Heart right ventricle (tissue), 16 donors: ENCODE measurements around the gene ENTREP3. TPM values are rescaled to one million over a fixed set of nuclear protein-coding genes. Genes with fewer than 3 reads are reported as not detected.

Experiments used
- ATAC-seq, 8 donors: fragments of 200-7000 bp; cut with Tn5 transposase; one replicate each; pipeline ENCODE4 v1.9.1; 2020; ENCODE audit warnings: mild to moderate bottlenecking in 8 of 8, moderate library complexity in 8 of 8, moderate number of reproducible peaks in 1 of 8
- DNase-seq, 2 donors: peaks; one replicate each; pipeline ENCODE4 v3.0.0-alpha.2; 2020
- H3K27ac ChIP-seq, 10 donors: fragments of 200-600 bp; sonication (generic) in 2 of 10; one replicate each; pipeline versions ENCODE4 v1.5.0 to v1.8.0; 2020 to 2022; ENCODE audit warnings: mild to moderate bottlenecking in 3 of 10
- H3K27me3 ChIP-seq, 7 donors: fragments of 200-600 bp; one replicate each; pipeline ENCODE4 v1.8.0; 2021 to 2022; ENCODE audit warnings: mild to moderate bottlenecking in 2 of 7
- H3K36me3 ChIP-seq, 9 donors: fragments of 200-600 bp; sonication (generic) in 1 of 9; one replicate each; pipeline versions ENCODE4 v1.5.0 to v1.8.0; 2020 to 2022; ENCODE audit warnings: mild to moderate bottlenecking in 2 of 9
- H3K4me1 ChIP-seq, 9 donors: fragments of 200-600 bp; sonication (generic) in 1 of 9; one replicate each; pipeline versions ENCODE4 v1.5.0 to v1.8.0; 2020 to 2022; ENCODE audit warnings: mild to moderate bottlenecking in 4 of 9
- H3K4me3 ChIP-seq, 10 donors: fragments of 200-600 bp; sonication (generic) in 2 of 10; one replicate each; pipeline versions ENCODE4 v1.5.0 to v1.8.0; 2020 to 2022; ENCODE audit warnings: mild to moderate bottlenecking in 7 of 10, moderate library complexity in 2 of 10
- H3K9me3 ChIP-seq, 11 donors: fragments of 200-600 bp in 10 of 11; sonication (generic) in 2 of 11; one replicate each; pipeline versions ENCODE4 v1.5.0 to v1.8.0; 2013 to 2022; ENCODE audit warnings: mild to moderate bottlenecking in 2 of 11, control low read depth in 1 of 11, moderate library complexity in 1 of 11
- CTCF ChIP-seq, 9 donors: fragments of 200-600 bp; sonication (generic) in 2 of 9; IDR thresholded peaks; one replicate each; pipeline versions ENCODE4 v1.5.0 to v1.8.0; 2021 to 2022; ENCODE audit warnings: antibody characterized with exemption in 9 of 9, mild to moderate bottlenecking in 5 of 9, moderate library complexity in 1 of 9
- WGBS, 2 donors: extraction: QIAGEN DNeasy Blood & Tissue Kit; methylation state at CpG; one replicate each; pipeline ENCODE4 v1.1.7; 2013; ENCODE audit warnings: inconsistent platforms in 1 of 2; 5-methylcytosine and 5-hydroxymethylcytosine counted together
- intact Hi-C, 10 donors: fragments of 100-400 bp; cut with DNase I; formaldehyde crosslinking; loops; one replicate each; pipeline versions ENCODE4 v1.11.1 to v1.14.2; 2022
- polyA plus RNA-seq, 2 donors: library from polyadenylated mRNA; stranded (reverse); fragments of 200-250 nt; gene quantifications; one replicate each; pipeline ENCODE4 v1.2.3, GENCODE V29; 2013
- total RNA-seq, 10 donors: library from RNA; stranded (reverse); fragmentation: NEBNext Ultra II Directional in 3 of 10; extraction: Animal tissue kit (Norgen Biotek cat#: 25700) in 3 of 10; gene quantifications; one replicate each; pipeline versions ENCODE4 v1.2.1 to v1.2.4, GENCODE V29; 2021 to 2023
- donor health status: Arrhythmogenic right ventricular cardiomyopathy.
- donor health status: ischemic (EF 13 %, LVEDD 7.1; RV severe dilation, severe dysfunction).
- donor health status: healthy with polysubstance abuse.
- donor health status: DM: no; HTN: yes; CAD: no.
- donor health status: DM: no; HTN: no; CAD: no.
- donor health status: ischemic (EF 25% LVEDD 6.9; RV normal size, moderate dysfunction).
- donor health status: ischemic (EF 25% LVEDD 5.7; RV mildly dilated, moderate dysfunction).
- donor health status: healthy.
- donor health status: DM: yes; HTN: yes; CAD: no.
- donor health status: Ischemic cardiomyopathy.
- donor health status: ischemic (EF 35%, LVEDD 5.7; RV mildly dilated, moderate dysfunction).
- donor health status: nonischemic (EF 11% LVEDD 7.7; RV severe dilation, severe dysfunction).
- donor health status: DM: yes; HTN: yes; CAD: no.
- donor health status: PGD.
- donor health status: ischemic (EF 29% LVEDD 5.4; RV normal size, mild dysfunction).
- donor health status: nonischemic (EF 23%, LVEDD 6.1; RV moderate dilation, normal function).

The ENTREP3 gene
- total and polyA plus RNA-seq, 12 donors: 7.1 to 21.0 (median 11.3) TPM

GRCh38 chr1:155277902-155278688 lies 22.8 kb upstream of the ENTREP3 start:
- peaks cover 6 to 29% (median 25%) of the 10 kb centered on the region in 9 donors for H3K4me1 ChIP-seq
- peak in 2 of 9 donors; percentile 17 to 21 for TF ChIP-seq CTCF (IDR thresholded peaks at IDR 0.05)
- peak; percentile 48 to 59 for DNase-seq
- peak overlapping the region in 7 of 10 donors; percentile 49 to 69 (median 61) for H3K27ac ChIP-seq
- H3K27me3 ChIP-seq: no peaks in the 10 kb centered on the region
- H3K4me3 ChIP-seq: peak overlapping the region; percentile 51 to 98 (median 70)
- ATAC-seq: peak in 5 of 8 donors; percentile 1 to 26 (median 10)
- intact Hi-C loops: loop anchor here in 7 of 10 donors (1.0 to 5.0 kb wide), 6 partner anchors 31 to 45 kb away; partner anchors contain the start of genes RUSC1 (in 5 of the 7) and FDPS (in 1 of the 7)
- H3K36me3 ChIP-seq: no peaks in the 10 kb centered on the region
- WGBS, 2 donors: 1% methylated on average over 29 of the region's 29 CpGs
- no peaks in the 10 kb centered on the region for H3K9me3 ChIP-seq

DNA sequence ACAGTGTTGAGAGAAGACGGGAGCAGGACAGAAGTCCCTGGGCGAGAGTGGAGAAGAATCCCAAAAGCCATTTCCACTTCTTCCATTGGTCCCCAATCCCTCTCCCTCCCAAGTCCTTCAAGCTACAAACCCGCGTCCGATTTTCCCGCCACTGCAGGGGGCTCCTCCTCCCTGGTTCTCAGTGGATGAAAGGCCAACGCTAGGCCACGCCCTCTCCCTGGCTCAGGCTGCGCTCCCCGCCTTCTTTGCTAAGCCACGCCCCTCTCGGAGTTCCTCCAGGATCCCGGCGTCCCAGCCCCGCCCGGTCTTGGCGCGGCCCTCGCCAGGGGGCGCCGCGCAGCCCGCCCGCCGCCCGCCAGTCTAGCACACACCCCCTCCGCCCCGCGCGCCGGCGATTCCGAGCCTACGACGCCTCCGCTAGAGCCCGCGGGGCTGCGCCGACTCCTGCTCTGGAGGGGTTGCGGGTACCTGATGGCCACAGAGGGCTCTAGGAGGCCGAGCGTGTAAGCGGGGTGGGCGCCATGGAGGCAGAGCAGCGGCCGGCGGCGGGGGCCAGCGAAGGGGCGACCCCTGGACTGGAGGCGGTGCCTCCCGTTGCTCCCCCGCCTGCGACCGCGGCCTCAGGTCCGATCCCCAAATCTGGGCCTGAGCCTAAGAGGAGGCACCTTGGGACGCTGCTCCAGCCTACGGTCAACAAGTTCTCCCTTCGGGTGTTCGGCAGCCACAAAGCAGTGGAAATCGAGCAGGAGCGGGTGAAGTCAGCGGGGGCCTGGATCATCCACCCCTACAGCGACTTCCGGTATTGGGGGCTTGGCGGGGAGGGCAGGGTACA lies 22.0 kb upstream of the ENTREP3 start, which contains the start of gene HCN3:
Gene HCN3, plus strand, starts transcription at position 394 of the 832 bp plus-strand sequence. Its CDS starts 128 bp downstream, at position 522.
- WGBS, 2 donors: 1% methylated on average over 61 to 68 of the region's 68 CpGs
- Histone ChIP-seq H3K36me3 (no peaks in the 10 kb centered on the region), H3K27me3 (no peaks in the 10 kb centered on the region), H3K9me3 (no peaks in the 10 kb centered on the region), H3K4me3 (peak within 1 kb of the TSS; percentile 51 to 98 (median 70)), H3K27ac (peak within 1 kb of the TSS in 9 of 10 donors; percentile 49 to 72 (median 61)), H3K4me1 (peaks cover 6 to 34% (median 30%) of the 10 kb centered on the region in 9 donors)
- peak; percentile 64 to 97 (median 84) for TF ChIP-seq CTCF (IDR thresholded peaks at IDR 0.05)
- peak; percentile 98 for DNase-seq
- intact Hi-C loops: loop anchor here in 7 of 10 donors (1.0 to 5.0 kb wide), 6 partner anchors 32 to 46 kb away; partner anchors contain the start of genes RUSC1 (in 5 of the 7) and FDPS (in 1 of the 7)
- peak; percentile 89 to 94 (median 90) for ATAC-seq

DNA sequence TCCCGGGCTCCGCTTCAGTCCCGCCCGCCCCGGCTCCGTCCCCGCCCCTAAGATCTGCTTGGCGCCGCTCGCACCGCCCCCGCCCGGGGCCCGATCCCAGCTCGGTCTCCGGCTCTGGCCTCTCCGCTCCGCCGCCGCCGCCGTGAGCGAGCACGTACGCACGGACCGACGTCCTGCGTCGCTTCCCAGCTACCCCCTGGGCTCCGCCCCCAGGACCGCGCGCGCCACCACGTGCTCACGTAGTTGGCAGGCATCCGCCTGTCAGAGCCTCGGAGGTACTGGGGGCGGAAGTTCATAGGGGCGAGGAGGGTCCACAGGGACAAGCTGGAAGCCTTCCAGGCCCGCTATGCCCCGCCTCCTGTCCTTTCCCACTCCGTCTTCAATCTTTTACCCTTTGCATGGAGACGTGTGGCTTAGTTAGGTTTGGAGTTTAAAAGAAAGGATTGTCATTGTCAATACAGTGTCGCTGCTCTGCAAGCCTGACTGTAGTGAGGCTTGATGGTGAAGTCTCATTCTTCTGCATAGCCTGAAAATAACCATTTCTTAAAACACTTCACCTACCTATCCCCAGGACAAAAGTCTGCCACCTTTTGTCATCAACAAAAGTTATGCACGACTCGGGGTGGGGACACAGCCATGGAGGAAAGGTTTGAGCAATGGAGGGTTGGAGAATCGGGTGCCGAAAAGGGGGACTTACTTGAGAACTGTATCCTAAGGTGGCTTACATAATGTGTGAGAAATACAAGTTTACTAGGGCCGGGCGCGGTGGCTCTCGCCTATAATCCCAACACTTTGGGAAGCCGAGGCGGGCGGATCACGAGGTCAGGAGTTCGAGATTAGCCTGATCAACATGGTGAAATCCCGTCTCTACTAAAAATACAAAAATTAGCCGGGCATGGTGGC lies 18.3 kb upstream of the ENTREP3 start, which contains the start of gene CLK2:
Gene CLK2, minus strand, starts transcription at position 162 of the 903 bp plus-strand sequence. CDS start 2,527 bp downstream, outside the sequence.
- ATAC-seq (peak; percentile 92 to 95 (median 94)), DNase-seq (peak; percentile 96 to 98)
- H3K27ac ChIP-seq: peak within 1 kb of the TSS; percentile 78 to 97 (median 92)
- peaks cover 11 to 48% (median 40%) of the 10 kb centered on the region in 9 donors for H3K4me1 ChIP-seq
- intact Hi-C loops: loop anchor here in 3 of 10 donors (2.0 to 5.0 kb wide), 2 partner anchors 34 to 35 kb away; partner anchors contain the start of gene FDPS (in 3 of the 3)
- TF ChIP-seq CTCF (IDR thresholded peaks at IDR 0.05): no peak
- no peaks in the 10 kb centered on the region for H3K9me3 ChIP-seq
- H3K27me3 ChIP-seq: no peaks in the 10 kb centered on the region
- H3K36me3 ChIP-seq: peaks cover 0 to 34% (median 21%) of the 10 kb centered on the region in 9 donors
- WGBS, 2 donors: 13 to 14% methylated on average over 55 to 61 of the region's 61 CpGs
- peak within 1 kb of the TSS; percentile 19 to 88 (median 76) for H3K4me3 ChIP-seq
